CD4-positive, CD25-positive, alpha-beta regulatory T cell (primary cell): ENCODE data around the gene BACE1. TPM values are rescaled to one million over a fixed set of nuclear protein-coding genes. Genes with fewer than 3 reads are reported as not detected.

Source experiments
- ATAC-seq, 2 donors: fragments of 150-1000 bp; cut with Tn5 transposase; one replicate each; pipeline ENCODE4 v1.10.0; 2021; ENCODE audit warnings: low read depth in 2 of 2, moderate number of reproducible peaks in 2 of 2, moderate library complexity in 1 of 2
- DNase-seq, 3 donors: peaks; one replicate each; pipeline versions ENCODE4 v3.0.0 to v3.0.0-alpha.2; 2012 to 2022; ENCODE audit warnings: mixed read lengths in 1 of 3
- H3K27ac ChIP-seq: one replicate; pipeline ENCODE4 v1.7.0; 2013; ENCODE audit warnings: mild to moderate bottlenecking, low read length; ENCODE audit not compliant: insufficient read depth, poor library complexity, severe bottlenecking
- H3K27me3 ChIP-seq: one replicate; pipeline ENCODE4 v1.7.0; 2013; ENCODE audit warnings: low read length; ENCODE audit not compliant: control insufficient read depth, insufficient read depth
- H3K36me3 ChIP-seq: one replicate; pipeline ENCODE4 v1.7.0; 2013; ENCODE audit warnings: mild to moderate bottlenecking, low read length, moderate library complexity; ENCODE audit not compliant: control insufficient read depth, insufficient read depth
- H3K4me1 ChIP-seq: 2 replicates; pipeline ENCODE4 v1.7.0; 2013; ENCODE audit warnings: mild to moderate bottlenecking, low read length; ENCODE audit not compliant: insufficient read depth, control insufficient read depth, poor library complexity, severe bottlenecking
- H3K4me3 ChIP-seq: one replicate; pipeline ENCODE4 v1.7.0; 2013; ENCODE audit warnings: low read depth, mild to moderate bottlenecking, low read length, moderate library complexity
- H3K9me3 ChIP-seq, 2 experiments: 1 replicate in 1 of 2; 2 replicates in 1 of 2; pipeline ENCODE4 v1.7.0; 2013; ENCODE audit warnings: low read length in 2 of 2, mild to moderate bottlenecking in 1 of 2, moderate library complexity in 1 of 2; ENCODE audit not compliant: control insufficient read depth in 2 of 2
- H3K27ac Mint-ChIP-seq, 3 donors: one replicate each; pipeline ENCODE4 v1.8.0; 2020 to 2022; ENCODE audit warnings: mild to moderate bottlenecking in 3 of 3, mixed read lengths in 3 of 3, moderate library complexity in 2 of 3
- H3K27me3 Mint-ChIP-seq: one replicate; pipeline ENCODE4 v1.8.0; 2022; ENCODE audit warnings: mild to moderate bottlenecking, mixed read lengths
- H3K36me3 Mint-ChIP-seq: one replicate; pipeline ENCODE4 v1.8.0; 2020; ENCODE audit warnings: mixed read lengths
- H3K4me1 Mint-ChIP-seq, 4 donors: one replicate each; pipeline ENCODE4 v1.8.0; 2020 to 2022; ENCODE audit warnings: mixed read lengths in 4 of 4, mild to moderate bottlenecking in 1 of 4
- H3K4me3 Mint-ChIP-seq, 4 donors: one replicate each; pipeline ENCODE4 v1.8.0; 2020 to 2022; ENCODE audit warnings: mild to moderate bottlenecking in 4 of 4, mixed read lengths in 4 of 4, moderate library complexity in 3 of 4
- H3K9me3 Mint-ChIP-seq, 7 donors: one replicate each; pipeline ENCODE4 v1.8.0; 2020 to 2022; ENCODE audit warnings: mixed read lengths in 7 of 7, mild to moderate bottlenecking in 3 of 7, moderate library complexity in 2 of 7
- polyA plus RNA-seq, 4 donors: library from polyadenylated mRNA; unstranded; fragments of 300-500 nt; fragmentation: Illumina TruSeq; gene quantifications; one replicate each; pipeline ENCODE4 v1.2.3, GENCODE V29; 2021
- total RNA-seq: library from RNA; stranded (reverse); gene quantifications from one replicate; pipeline ENCODE4 v1.2.3, GENCODE V29; 2022

The BACE1 gene
- total and polyA plus RNA-seq, 5 donors from 2014 or later, result 1.1 to 6.9 (median 1.5) TPM

DNA sequence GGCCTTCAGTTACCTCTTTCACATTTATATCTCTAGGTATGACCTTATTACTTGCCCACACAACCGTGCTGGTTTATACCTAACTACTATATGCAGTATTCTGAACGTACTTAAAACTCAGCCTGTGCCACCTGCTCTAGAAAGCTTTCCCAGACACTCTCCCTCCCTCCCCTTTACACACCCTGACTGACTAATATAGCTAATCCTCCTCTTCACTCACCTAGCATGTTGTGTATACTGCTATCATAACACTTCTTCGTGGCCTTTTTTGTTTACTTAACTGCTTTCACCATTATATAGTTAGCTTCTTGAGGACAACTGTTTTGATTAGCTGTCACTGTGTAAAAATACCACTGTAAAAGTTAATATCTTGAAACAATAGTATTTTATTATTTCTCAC, 60.1 kb downstream of the BACE1 start:
- H3K27me3 Mint-ChIP-seq, result no peaks in the 10 kb centered on the region
- H3K27ac ChIP-seq, result no peak overlapping the region
- H3K4me1 ChIP-seq, result no peaks in the 10 kb centered on the region
- peaks cover 11% of the 10 kb centered on the region for H3K36me3 ChIP-seq
- H3K27ac Mint-ChIP-seq, result peak overlapping the region in 2 of 3 donors; percentile 20 to 72
- H3K4me3 Mint-ChIP-seq, result no peak overlapping the region
- peaks cover 3 to 18% (median 9%) of the 10 kb centered on the region in 4 donors for H3K4me1 Mint-ChIP-seq
- H3K4me3 ChIP-seq, result no peak overlapping the region
- H3K9me3 Mint-ChIP-seq, result peaks cover 0 to 2% (median 0%) of the 10 kb centered on the region in 7 donors
- no peaks in the 10 kb centered on the region for H3K27me3 ChIP-seq
- no peaks in the 10 kb centered on the region for H3K9me3 ChIP-seq
- peaks cover 47% of the 10 kb centered on the region for H3K36me3 Mint-ChIP-seq
- ATAC-seq (no peak), DNase-seq (no peak)

DNA sequence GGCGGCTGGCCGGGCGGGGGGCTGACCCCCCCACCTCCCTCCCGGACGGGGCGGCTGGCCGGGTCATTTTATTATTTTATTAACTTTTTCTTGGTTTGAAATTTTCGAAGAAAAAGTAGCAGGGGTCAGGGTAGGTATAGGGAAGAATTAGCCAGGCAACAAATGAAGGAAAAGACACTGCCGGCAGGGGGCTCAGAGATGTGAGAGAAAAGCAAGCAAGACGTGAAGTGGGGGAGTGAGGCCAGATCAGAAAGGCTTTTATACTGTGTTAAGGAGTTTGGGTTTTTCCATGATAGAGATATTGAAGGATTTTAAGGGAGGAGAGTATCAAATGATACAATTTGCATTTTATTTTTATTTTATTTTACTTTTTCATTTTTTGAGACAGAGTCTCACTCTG, 64.5 kb downstream of the BACE1 start:
- Mint-ChIP-seq H3K9me3 (peaks cover 0 to 3% (median 0%) of the 10 kb centered on the region in 7 donors), H3K27ac (peak overlapping the region in 1 of 3 donors; percentile 58)

DNA sequence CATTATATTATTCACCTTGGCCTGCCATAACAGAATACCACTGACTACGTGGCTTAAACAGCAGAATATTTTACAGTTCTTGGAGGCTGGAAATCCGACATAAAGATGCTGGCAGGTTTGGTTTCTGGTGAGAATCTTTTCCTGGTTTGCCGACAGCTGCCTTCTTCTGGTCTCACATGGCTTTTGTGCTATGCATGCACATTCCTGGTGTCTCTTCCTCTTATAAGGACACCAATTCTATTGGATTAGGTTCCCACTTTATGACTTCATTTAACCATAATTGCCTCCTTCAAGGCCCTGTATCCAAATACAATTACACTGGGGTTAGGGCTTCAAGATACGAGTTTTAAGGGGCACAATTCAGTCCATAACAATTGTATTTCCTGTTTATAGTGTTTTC, 66.5 kb downstream of the BACE1 start:
- Histone ChIP-seq H3K27me3 (no peaks in the 10 kb centered on the region), H3K4me1 (no peaks in the 10 kb centered on the region), H3K4me3 (no peak overlapping the region), H3K9me3 (no peaks in the 10 kb centered on the region), H3K27ac (no peak overlapping the region), H3K36me3 (peaks cover 48% of the 10 kb centered on the region)
- H3K4me1 Mint-ChIP-seq, result peaks cover 0 to 5% (median 2%) of the 10 kb centered on the region in 4 donors
- H3K27me3 Mint-ChIP-seq, result no peaks in the 10 kb centered on the region
- peaks cover 0 to 3% (median 0%) of the 10 kb centered on the region in 7 donors for H3K9me3 Mint-ChIP-seq
- H3K27ac Mint-ChIP-seq, result peak overlapping the region in 2 of 3 donors; percentile 19 to 26
- H3K4me3 Mint-ChIP-seq, result no peak overlapping the region
- H3K36me3 Mint-ChIP-seq, result peaks cover 43% of the 10 kb centered on the region
- ATAC-seq (no peak), DNase-seq (no peak)

More for the DNA sequence above, 64.5 kb downstream of the BACE1 start:
- no peak overlapping the region for H3K4me3 Mint-ChIP-seq
- no peaks in the 10 kb centered on the region for H3K27me3 Mint-ChIP-seq
- ATAC-seq, result no peak
- peaks cover 47% of the 10 kb centered on the region for H3K36me3 Mint-ChIP-seq
- DNase-seq, result no peak
- Histone ChIP-seq H3K4me1 (no peaks in the 10 kb centered on the region), H3K4me3 (no peak overlapping the region), H3K36me3 (peaks cover 34% of the 10 kb centered on the region), H3K9me3 (no peaks in the 10 kb centered on the region), H3K27ac (no peak overlapping the region), H3K27me3 (no peaks in the 10 kb centered on the region)
- H3K4me1 Mint-ChIP-seq, result peaks cover 0 to 14% (median 6%) of the 10 kb centered on the region in 4 donors

DNA sequence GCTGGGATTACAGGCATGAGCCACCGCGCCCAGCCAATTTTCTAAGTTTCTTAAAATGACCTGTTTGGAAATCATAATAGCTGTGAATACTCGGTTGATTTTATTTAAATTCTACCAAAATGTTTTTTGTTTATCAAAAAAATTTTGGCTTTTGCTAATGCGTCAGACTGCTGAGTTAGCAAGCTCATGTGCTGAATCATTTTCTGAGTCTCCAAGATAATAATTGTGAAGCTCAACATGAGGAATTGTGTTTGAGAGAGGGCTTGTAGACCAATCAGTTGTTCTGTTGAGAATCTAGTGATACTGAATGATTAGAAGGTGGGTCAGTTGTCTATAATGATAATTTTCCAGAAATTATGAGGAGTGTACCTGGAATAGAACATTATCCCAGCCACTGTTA, 67.7 kb downstream of the BACE1 start:
- Histone ChIP-seq H3K27ac (no peak overlapping the region), H3K4me3 (no peak overlapping the region), H3K27me3 (no peaks in the 10 kb centered on the region), H3K36me3 (peaks cover 54% of the 10 kb centered on the region), H3K4me1 (no peaks in the 10 kb centered on the region), H3K9me3 (no peaks in the 10 kb centered on the region)
- ATAC-seq (no peak), DNase-seq (no peak)
- H3K36me3 Mint-ChIP-seq, result peaks cover 47% of the 10 kb centered on the region
- H3K4me3 Mint-ChIP-seq, result no peak overlapping the region
- no peak overlapping the region for H3K27ac Mint-ChIP-seq
- H3K4me1 Mint-ChIP-seq, result peaks cover 0 to 7% (median 2%) of the 10 kb centered on the region in 4 donors
- H3K27me3 Mint-ChIP-seq, result no peaks in the 10 kb centered on the region
- H3K9me3 Mint-ChIP-seq, result peaks cover 0 to 3% (median 0%) of the 10 kb centered on the region in 7 donors

DNA sequence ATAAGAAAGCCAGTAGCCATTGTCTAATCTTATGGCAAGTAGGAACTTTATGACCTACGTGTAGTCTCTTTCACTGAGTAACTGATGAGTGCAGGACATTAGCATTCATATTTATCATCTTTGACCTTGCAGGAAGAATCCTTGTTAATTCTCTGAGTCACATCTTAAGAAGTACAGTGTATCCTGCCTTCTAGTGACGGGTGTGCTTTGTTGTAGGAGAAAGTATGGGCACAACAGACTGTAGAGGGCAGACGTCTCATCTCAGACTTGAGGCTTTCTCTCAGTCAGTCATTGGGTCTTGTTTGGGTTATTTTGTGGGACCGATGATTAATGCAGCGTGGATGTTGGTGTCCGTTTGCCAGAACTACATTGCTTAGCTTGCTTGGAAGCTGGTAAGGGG, 76.8 kb downstream of the BACE1 start:
- no peaks in the 10 kb centered on the region for H3K4me1 ChIP-seq

DNA sequence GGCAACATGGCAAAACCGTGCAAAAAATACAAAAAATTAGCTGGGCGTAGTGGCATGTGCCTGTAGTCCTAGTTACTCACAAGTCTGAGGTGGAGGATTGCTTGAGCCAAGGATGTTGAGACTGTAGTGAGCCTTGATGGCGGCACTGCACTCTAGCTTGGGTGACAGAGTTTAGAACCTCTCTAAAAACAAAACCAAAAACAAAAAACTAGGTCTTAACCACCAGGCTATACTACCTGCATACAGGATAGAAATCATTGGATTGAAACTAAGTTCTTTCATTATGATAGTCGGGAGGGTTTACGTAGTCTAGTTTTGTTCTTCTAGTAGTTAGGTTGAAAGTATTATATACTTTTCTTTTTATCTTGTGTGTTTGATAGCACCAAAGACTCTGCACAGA, 77.8 kb downstream of the BACE1 start:
- DNase-seq (no peak), ATAC-seq (no peak)
- Mint-ChIP-seq H3K4me1 (peaks cover 0 to 20% (median 13%) of the 10 kb centered on the region in 4 donors), H3K27ac (no peak overlapping the region), H3K27me3 (no peaks in the 10 kb centered on the region), H3K4me3 (no peak overlapping the region), H3K9me3 (peaks cover 0 to 1% (median 0%) of the 10 kb centered on the region in 7 donors), H3K36me3 (peaks cover 17% of the 10 kb centered on the region)
- peaks cover 9% of the 10 kb centered on the region for H3K4me1 ChIP-seq
- H3K27ac ChIP-seq, result no peak overlapping the region
- H3K27me3 ChIP-seq, result no peaks in the 10 kb centered on the region
- no peaks in the 10 kb centered on the region for H3K9me3 ChIP-seq
- peaks cover 16% of the 10 kb centered on the region for H3K36me3 ChIP-seq
- no peak overlapping the region for H3K4me3 ChIP-seq

More for the DNA sequence above, 76.8 kb downstream of the BACE1 start:
- Histone ChIP-seq H3K9me3 (no peaks in the 10 kb centered on the region), H3K4me3 (no peak overlapping the region), H3K27ac (no peak overlapping the region), H3K36me3 (peaks cover 24% of the 10 kb centered on the region), H3K27me3 (no peaks in the 10 kb centered on the region)
- H3K9me3 Mint-ChIP-seq, result peaks cover 0 to 1% (median 0%) of the 10 kb centered on the region in 7 donors
- no peak overlapping the region for H3K4me3 Mint-ChIP-seq
- H3K27me3 Mint-ChIP-seq, result no peaks in the 10 kb centered on the region
- peaks cover 19% of the 10 kb centered on the region for H3K36me3 Mint-ChIP-seq
- H3K27ac Mint-ChIP-seq, result peak overlapping the region in 1 of 3 donors; percentile 67
- no peak for ATAC-seq
- H3K4me1 Mint-ChIP-seq, result peaks cover 0 to 9% (median 3%) of the 10 kb centered on the region in 4 donors
- no peak for DNase-seq

Other genes with a start within 250 kb of the BACE1 start
- 55.2 TPM for gene SIK3, start 217.8 kb downstream of the BACE1 start, total RNA-seq
- gene SIK3, start 217.8 kb downstream of the BACE1 start, polyA plus RNA-seq, result 1 to 10 TPM; 7.0 to 9.8 (median 9.0) TPM
- 43.3 TPM for gene PAFAH1B2, start 172.0 kb downstream of the BACE1 start, total RNA-seq
- 10 to 100 TPM; 15.0 to 24.1 (median 16.9) TPM for gene PAFAH1B2, start 172.0 kb downstream of the BACE1 start, polyA plus RNA-seq
- 129 TPM for gene SIDT2, start 137.5 kb downstream of the BACE1 start, total RNA-seq
- 1 to 10 TPM; 2.5 to 5.9 (median 4.6) TPM for gene SIDT2, start 137.5 kb downstream of the BACE1 start, polyA plus RNA-seq
- gene TAGLN, start 116.9 kb downstream of the BACE1 start, total RNA-seq, result 11.7 TPM
- gene TAGLN, start 116.9 kb downstream of the BACE1 start, polyA plus RNA-seq, result 1 to 10 TPM in 1 of 4 donors, under 1 TPM in 3; 0.25 to 1.3 (median 0.64) TPM
- 478 TPM for gene PCSK7, start 84.2 kb downstream of the BACE1 start, total RNA-seq
- gene PCSK7, start 84.2 kb downstream of the BACE1 start, polyA plus RNA-seq, result 10 to 100 TPM; 55.0 to 76.1 (median 63.4) TPM
- 54.6 TPM for gene RNF214, start 83.6 kb downstream of the BACE1 start, total RNA-seq
- gene RNF214, start 83.6 kb downstream of the BACE1 start, polyA plus RNA-seq, result 10 to 100 TPM; 51.0 to 69.6 (median 55.7) TPM
- 7.2 TPM for gene BACE1-AS, start 24.9 kb downstream of the BACE1 start, total RNA-seq
- 1 to 10 TPM; 1.2 to 2.8 (median 1.9) TPM for gene BACE1-AS, start 24.9 kb downstream of the BACE1 start, polyA plus RNA-seq
- gene CEP164, start 11.6 kb upstream of the BACE1 start, total RNA-seq, result 73.4 TPM
- gene CEP164, start 11.6 kb upstream of the BACE1 start, polyA plus RNA-seq, result 10 to 100 TPM; 19.7 to 30.9 (median 20.6) TPM